HEK293 (cell line): ENCODE results near the gene LGALS8.

Experiments
- CTCF ChIA-PET: fragments of 350-600 bp; formaldehyde crosslinking; extraction: SDS; loops from one replicate; lab custom pipeline; 2021; ENCODE audit warnings: antibody characterized with exemption; lab: Yijun Ruan, JAX
- POLR2A ChIA-PET: fragments of 300-600 bp; formaldehyde crosslinking; extraction: SDS; loops from one replicate; lab custom pipeline; 2020; ENCODE audit warnings: antibody characterized with exemption, inconsistent platforms; lab: Yijun Ruan, JAX
- H3K27ac ChIP-seq: fragments of 200-500 bp; sonication (Bioruptor generic); 2 replicates; pipeline ENCODE4 v1.5.1; 2014; ENCODE audit warnings: low read depth, low read length, control low read depth, inconsistent platforms; ENCODE audit errors: extremely low read depth
- H3K36me3 ChIP-seq, 2 experiments: fragments of 200-500 bp in 1 of 2; sonication (Bioruptor generic) in 1 of 2; 1 replicate in 1 of 2; 2 replicates in 1 of 2; pipeline ENCODE4 v1.5.1; 2014 to 2017; ENCODE audit warnings: inconsistent platforms in 2 of 2, low read length in 2 of 2; ENCODE audit not compliant: control insufficient read depth in 2 of 2, insufficient read depth in 1 of 2
- H3K4me1 ChIP-seq: fragments of 200-500 bp; sonication (Bioruptor generic); 2 replicates; pipeline ENCODE4 v1.5.1; 2014; ENCODE audit warnings: mild to moderate bottlenecking, low read length, inconsistent platforms; ENCODE audit not compliant: control insufficient read depth, insufficient read depth
- H3K4me3 ChIP-seq: 2 replicates; pipeline ENCODE4 v1.5.1; 2011; ENCODE audit warnings: low read depth, mild to moderate bottlenecking, control low read depth, low read length, moderate library complexity
- H3K9me3 ChIP-seq: fragments of 200-500 bp; sonication (Bioruptor generic); 2 replicates; pipeline ENCODE4 v1.5.1; 2014; ENCODE audit warnings: low read depth, low read length, inconsistent platforms; ENCODE audit not compliant: control insufficient read depth, insufficient read depth
- EGR2 ChIP-seq: fragments of 450-650 bp; formaldehyde crosslinking; IDR thresholded peaks from 2 replicates; pipeline ENCODE4 v1.5.1; 2016; ENCODE audit warnings: low read depth, missing biosample characterization, missing genetic modification characterization
- KLF1 ChIP-seq: fragments of 450-650 bp; formaldehyde crosslinking; IDR thresholded peaks from 2 replicates; pipeline ENCODE4 v1.5.1; 2016; ENCODE audit warnings: missing biosample characterization, missing genetic modification characterization
- SCRT1 ChIP-seq: fragments of 450-650 bp; formaldehyde crosslinking; IDR thresholded peaks from 2 replicates; pipeline ENCODE4 v1.5.1; 2016; ENCODE audit warnings: missing biosample characterization, missing genetic modification characterization, borderline replicate concordance
- SCRT2 ChIP-seq: fragments of 450-650 bp; formaldehyde crosslinking; IDR thresholded peaks from 2 replicates; pipeline ENCODE4 v1.5.1; 2016; ENCODE audit warnings: missing biosample characterization, missing genetic modification characterization
- SP2 ChIP-seq: fragments of 450-650 bp; formaldehyde crosslinking; IDR thresholded peaks from 2 replicates; pipeline ENCODE4 v1.5.1; 2016; ENCODE audit warnings: missing biosample characterization, missing genetic modification characterization
- TCF7L2 ChIP-seq: IDR thresholded peaks from 2 replicates; pipeline ENCODE4 v1.6.1; 2011; ENCODE audit warnings: low read depth, mild to moderate bottlenecking, inconsistent platforms, low read length, moderate library complexity, borderline replicate concordance
- ZBTB17 ChIP-seq: fragments of 450-650 bp; formaldehyde crosslinking; IDR thresholded peaks from 2 replicates; pipeline ENCODE4 v1.5.1; 2016; ENCODE audit warnings: missing biosample characterization, missing genetic modification characterization
- ZBTB20 ChIP-seq: fragments of 450-650 bp; formaldehyde crosslinking; IDR thresholded peaks from 2 replicates; pipeline ENCODE4 v1.5.1; 2016; ENCODE audit warnings: missing biosample characterization, missing genetic modification characterization
- ZFHX2 ChIP-seq: fragments of 450-650 bp; formaldehyde crosslinking; conservative IDR thresholded peaks from 2 replicates; pipeline ENCODE4 v1.5.1; 2016; ENCODE audit warnings: missing biosample characterization, missing genetic modification characterization
- ZNF248 ChIP-seq: fragments of 450-650 bp; formaldehyde crosslinking; IDR thresholded peaks from 2 replicates; pipeline ENCODE4 v1.5.1; 2017; ENCODE audit warnings: missing biosample characterization, missing genetic modification characterization
- ZNF362 ChIP-seq: fragments of 450-650 bp; formaldehyde crosslinking; IDR thresholded peaks from 2 replicates; pipeline ENCODE4 v1.5.1; 2016; ENCODE audit warnings: missing biosample characterization, missing genetic modification characterization
- ZNF366 ChIP-seq: fragments of 450-650 bp; formaldehyde crosslinking; conservative IDR thresholded peaks from 2 replicates; pipeline ENCODE4 v1.5.1; 2016; ENCODE audit warnings: missing biosample characterization, missing genetic modification characterization
- ZNF398 ChIP-seq: fragments of 450-650 bp; formaldehyde crosslinking; IDR thresholded peaks from 2 replicates; pipeline ENCODE4 v1.5.1; 2017; ENCODE audit warnings: missing biosample characterization, missing genetic modification characterization
- ZNF449 ChIP-seq: fragments of 450-650 bp; formaldehyde crosslinking; IDR thresholded peaks from 2 replicates; pipeline ENCODE4 v1.5.1; 2017; ENCODE audit warnings: missing biosample characterization, mild to moderate bottlenecking, missing genetic modification characterization, moderate library complexity
- ZNF530 ChIP-seq: fragments of 450-650 bp; formaldehyde crosslinking; IDR thresholded peaks from 2 replicates; pipeline ENCODE4 v1.5.1; 2016; ENCODE audit warnings: low read depth, missing biosample characterization, missing genetic modification characterization
- ZNF544 ChIP-seq: fragments of 450-650 bp; formaldehyde crosslinking; IDR thresholded peaks from 2 replicates; pipeline ENCODE4 v1.5.0; 2017; ENCODE audit warnings: missing biosample characterization, missing genetic modification characterization
- ZNF830 ChIP-seq: fragments of 450-650 bp; IDR thresholded peaks from 2 replicates; pipeline ENCODE4 v1.5.0; 2018; ENCODE audit warnings: missing biosample characterization, missing genetic modification characterization, low read depth, mild to moderate bottlenecking, moderate library complexity
- ZSCAN16 ChIP-seq: fragments of 450-650 bp; formaldehyde crosslinking; IDR thresholded peaks from 2 replicates; pipeline ENCODE4 v1.5.1; 2016; ENCODE audit warnings: missing biosample characterization, missing genetic modification characterization

LGALS8 gene

GRCh38 chr1:236491469-236492136, 32.2 kb upstream of the LGALS8 start:
- TF ChIP-seq ZNF449 (tag by site-specific recombination), result no peak
- no peak for TF ChIP-seq ZSCAN16
- ChIA-PET POLR2A (interaction anchor here (0.5 kb wide), 1 partner anchor 44 kb away, joined by 3 read pairs; no protein-coding TSS in a partner anchor), CTCF (interaction anchor here (0.5 to 3.2 kb wide), 7 partner anchors 8 to 385 kb away, joined by 3 to 37 read pairs (median 5); no protein-coding TSS in a partner anchor)
- Histone ChIP-seq H3K4me3 (no peak overlapping the region), H3K36me3 (no peaks in the 10 kb centered on the region), H3K4me1 (peaks cover 3% of the 10 kb centered on the region; the same call in 1 of the 2 replicates), H3K9me3 (no peaks in the 10 kb centered on the region), H3K27ac (no peak overlapping the region)

GRCh38 chr1:236492378-236492777, 31.4 kb upstream of the LGALS8 start:
- Histone ChIP-seq H3K9me3 (no peaks in the 10 kb centered on the region), H3K36me3 (no peaks in the 10 kb centered on the region), H3K4me3 (no peak overlapping the region)
- ChIA-PET CTCF (interaction anchor here (0.6 to 3.2 kb wide), 5 partner anchors 15 to 386 kb away, joined by 3 to 37 read pairs (median 3); no protein-coding TSS in a partner anchor), POLR2A (interaction anchor here (0.6 kb wide), 1 partner anchor 320 kb away, joined by 3 read pairs; no protein-coding TSS in a partner anchor)
- TF ChIP-seq ZNF362 (tag by site-specific recombination) (0 out of 2 replicates have a peak, but pooled peaks have one; percentile 24), SCRT1 (tag by site-specific recombination) (no peak), ZNF248 (no peak), ZNF544 (tag by site-specific recombination) (no peak), ZBTB17 (tag by site-specific recombination) (peak; percentile 35; the same call in 1 of the 2 replicates)
- TF ChIP-seq, all 188 proteins: peak for 2
- Histone ChIP-seq H3K4me1 (peaks cover 3% of the 10 kb centered on the region; the same call in 1 of the 2 replicates), H3K27ac (no peak overlapping the region)

- Histone ChIP-seq H3K27ac (no peak overlapping the region), H3K9me3 (no peaks in the 10 kb centered on the region), H3K4me3 (no peak overlapping the region)
- CTCF ChIA-PET, result interaction anchor here (1.0 kb wide), 1 partner anchor 38 kb away, joined by 3 read pairs; no protein-coding TSS in a partner anchor
- POLR2A ChIA-PET, result no interaction called here
- TF ChIP-seq SP2 (tag by site-specific recombination), result no peak
- peak; percentile 67 for TF ChIP-seq EGR2 (tag by site-specific recombination)
- peak; percentile 59; the same call in 1 of the 2 replicates for TF ChIP-seq ZFHX2 (tag by site-specific recombination)
- TF ChIP-seq, all 188 proteins: peak for 2
- H3K36me3 ChIP-seq, result no peaks in the 10 kb centered on the region
- peaks cover 3% of the 10 kb centered on the region; the same call in 1 of the 2 replicates for H3K4me1 ChIP-seq
Measured at GRCh38 chr1:236494082-236494481, 29.7 kb upstream of the LGALS8 start.

GRCh38 chr1:236494586-236495466, 29.0 kb upstream of the LGALS8 start:
- no peaks in the 10 kb centered on the region for H3K9me3 ChIP-seq
- ChIA-PET POLR2A (interaction anchor here (1.0 kb wide), 1 partner anchor 214 kb away, joined by 3 read pairs; no protein-coding TSS in a partner anchor), CTCF (interaction anchor here (0.6 kb wide), 1 partner anchor 367 kb away, joined by 3 read pairs; no protein-coding TSS in a partner anchor)
- H3K4me1 ChIP-seq, result peaks cover 3% of the 10 kb centered on the region; the same call in 1 of the 2 replicates
- H3K4me3 ChIP-seq, result no peak overlapping the region
- H3K36me3 ChIP-seq, result no peaks in the 10 kb centered on the region
- no peak overlapping the region for H3K27ac ChIP-seq
- TF ChIP-seq ZNF366 (tag by site-specific recombination) (peak; percentile 77), ZNF530 (tag by site-specific recombination) (0 out of 2 replicates have a peak, but pooled peaks have one; percentile 6), ZNF398 (tag by site-specific recombination) (peak; percentile 8; the same call in 1 of the 2 replicates), ZNF830 (tag by site-specific recombination) (no peak), TCF7L2 (peak; percentile 88), ZBTB20 (tag by site-specific recombination) (peak; percentile 41; the same call in 1 of the 2 replicates), SCRT2 (tag by site-specific recombination) (peak; percentile 14; the same call in 1 of the 2 replicates), ZBTB17 (tag by site-specific recombination) (peak; percentile 49; the same call in 1 of the 2 replicates), KLF1 (peak; percentile 43; the same call in 1 of the 2 replicates)
